ENCODE results near the gene SGCA.

GRCh38 chr17:50118076-50118827, 47.6 kb upstream of the SGCA start:
- TF ChIP-seq POLR2A (IDR thresholded peaks at IDR 0.05; ENCODE audit: low read depth, low read length) (no peak), TAF1 (IDR thresholded peaks at IDR 0.05; ENCODE audit: borderline replicate concordance, low read depth, low read length) (no peak), POLR2AphosphoS5 (IDR thresholded peaks at IDR 0.05; ENCODE audit: low read depth, low read length) (no peak)
